Astrocyte of the hippocampus (primary cell): ENCODE results near the gene MEAF6.
A peak's percentile ranks its signal among the peaks of the same experiment; 100 is the strongest.
"Not testable (repeated sequence)": the region's sequence is repeated elsewhere in the genome, so short reads cannot be mapped to it uniquely, and the experiment has no call there.

Experiments
- DNase-seq: peaks from one replicate; pipeline ENCODE4 v3.0.0; 2011; ENCODE audit warnings: low read depth, low spot score

The MEAF6 gene

GRCh38 chr1:37514350-37515184 lies at the start of gene MEAF6:
Gene MEAF6 (minus strand): TSS chr1:37514766. CDS start chr1:37514746, 20 bp downstream.
- peak; percentile 96 for DNase-seq

GRCh38 chr1:37562984-37563383 lies 48.4 kb upstream of the MEAF6 start:
- DNase-seq = no peak

- DNase-seq = no peak
Observed at GRCh38 chr1:37561133-37562132, 46.9 kb upstream of the MEAF6 start.

GRCh38 chr1:37560401-37561132 lies 46.0 kb upstream of the MEAF6 start:
- DNase-seq = no peak

- not testable (repeated sequence) for DNase-seq
Observed at GRCh38 chr1:37559957-37560379, 45.4 kb upstream of the MEAF6 start.

- DNase-seq = no peak
Observed at GRCh38 chr1:37559080-37559479, 44.5 kb upstream of the MEAF6 start.

- no peak for DNase-seq
Observed at GRCh38 chr1:37558411-37558810, 43.8 kb upstream of the MEAF6 start.

GRCh38 chr1:37557402-37557801 lies 42.8 kb upstream of the MEAF6 start:
- DNase-seq = no peak

GRCh38 chr1:37556712-37557196 lies 42.2 kb upstream of the MEAF6 start, which contains the start of gene DNALI1:
Gene DNALI1 (plus strand): TSS chr1:37556940. CDS start chr1:37556995, 55 bp downstream.
- peak; percentile 97 for DNase-seq

GRCh38 chr1:37553927-37554808 lies 39.6 kb upstream of the MEAF6 start, which contains the start of gene SNIP1:
Gene SNIP1 (minus strand): TSS chr1:37554293. CDS start chr1:37554229, 64 bp downstream.
- peak; percentile 96 for DNase-seq

- no peak for DNase-seq
Observed at GRCh38 chr1:37553598-37553926, 39.0 kb upstream of the MEAF6 start.

GRCh38 chr1:37549341-37549740 lies 34.8 kb upstream of the MEAF6 start:
- peak; percentile 44 for DNase-seq

- no peak for DNase-seq
Observed at GRCh38 chr1:37545019-37545418, 30.5 kb upstream of the MEAF6 start.

GRCh38 chr1:37544530-37544929 lies 30.0 kb upstream of the MEAF6 start:
- DNase-seq = no peak

- no peak for DNase-seq
Observed at GRCh38 chr1:37540036-37540785, 25.6 kb upstream of the MEAF6 start.

GRCh38 chr1:37539154-37539553 lies 24.6 kb upstream of the MEAF6 start:
- not testable (repeated sequence) for DNase-seq

GRCh38 chr1:37537378-37537777 lies 22.8 kb upstream of the MEAF6 start:
- peak; percentile 93 for DNase-seq

GRCh38 chr1:37533317-37534093 lies 18.9 kb upstream of the MEAF6 start:
- no peak for DNase-seq
